ENCODE measurements around the gene SLC26A1. TPM values are rescaled to one million over a fixed set of nuclear protein-coding genes. Genes with fewer than 3 reads are reported as not detected.

The SLC26A1 gene
- total RNA-seq, 4 donors from 2014 or later = 0.15 to 0.61 (median 0.19) TPM; not detected in 1

- peak; percentile 45 to 95 for DNase-seq (ENCODE audit: low spot score in 2 of 2)
- peak overlapping the region; percentile 46 for H3K4me3 ChIP-seq (ENCODE audit: low read depth, poor library complexity, severe bottlenecking)
- intact Hi-C loops (cut with DNase I; ENCODE audit: low total_unique reads) = no loop called here
- TF ChIP-seq CTCF (IDR thresholded peaks at IDR 0.05) = no peak
- TF ChIP-seq POLR2A (IDR thresholded peaks at IDR 0.05) = no peak
- 0 to 1% methylated on average over 15 to 18 of the region's 109 CpGs for WGBS, 2 donors
These were observed 16.6 kb upstream of the SLC26A1 start for GRCh38 chr4:1009542-1010394.

- peak overlapping the region; percentile 37 for H3K4me3 ChIP-seq (ENCODE audit: low read depth, poor library complexity, severe bottlenecking)
- intact Hi-C loops (cut with DNase I; ENCODE audit: low total_unique reads) = no loop called here
- 3 to 4% methylated on average over 27 to 30 of the region's 36 CpGs for WGBS, 2 donors
- peak in 1 of 2 donors; percentile 51 for DNase-seq (ENCODE audit: low spot score in 2 of 2)
- no peak for TF ChIP-seq POLR2A (IDR thresholded peaks at IDR 0.05)
- TF ChIP-seq CTCF (IDR thresholded peaks at IDR 0.05) = no peak
These were observed 15.8 kb upstream of the SLC26A1 start for GRCh38 chr4:1008840-1009541.

- intact Hi-C loops (cut with DNase I; ENCODE audit: low total_unique reads) = no loop called here
- 89 to 90% methylated on average over 5 of the region's 5 CpGs for WGBS, 2 donors
- TF ChIP-seq POLR2A (IDR thresholded peaks at IDR 0.05) (no peak), CTCF (IDR thresholded peaks at IDR 0.05) (no peak)
- no peak overlapping the region for H3K4me3 ChIP-seq (ENCODE audit: low read depth, poor library complexity, severe bottlenecking)
- no peak for DNase-seq (ENCODE audit: low spot score in 2 of 2)
These were observed 13.7 kb upstream of the SLC26A1 start for GRCh38 chr4:1006856-1007255.

GRCh38 chr4:1004557-1005485 is 11.6 kb upstream of the SLC26A1 start:
- DNase-seq (ENCODE audit: low spot score in 2 of 2) = no peak
- intact Hi-C loops (cut with DNase I; ENCODE audit: low total_unique reads) = no loop called here
- 73 to 79% methylated on average over 20 to 25 of the region's 25 CpGs for WGBS, 2 donors
- H3K4me3 ChIP-seq (ENCODE audit: low read depth, poor library complexity, severe bottlenecking) = no peak overlapping the region
- no peak for TF ChIP-seq CTCF (IDR thresholded peaks at IDR 0.05)
- TF ChIP-seq POLR2A (IDR thresholded peaks at IDR 0.05) = no peak

- intact Hi-C loops (cut with DNase I; ENCODE audit: low total_unique reads) = no loop called here
- no peak for TF ChIP-seq CTCF (IDR thresholded peaks at IDR 0.05)
- DNase-seq (ENCODE audit: low spot score in 2 of 2) = no peak
- H3K4me3 ChIP-seq (ENCODE audit: low read depth, poor library complexity, severe bottlenecking) = no peak overlapping the region
- WGBS, 2 donors = 70 to 85% methylated on average over 12 to 13 of the region's 13 CpGs
These were observed 10.8 kb upstream of the SLC26A1 start for GRCh38 chr4:1004071-1004418.

Data from lower leg skin (tissue), 4 donors.